Measurements from ENCODE around the gene TRIM15. TPM values are rescaled to one million over a fixed set of nuclear protein-coding genes. Genes with fewer than 3 reads are reported as not detected.

The TRIM15 gene
- total and polyA plus RNA-seq, 2 donors (not counting 3 experiments of a cell fraction or from before 2014, with no cell fraction given), result not detected

DNA sequence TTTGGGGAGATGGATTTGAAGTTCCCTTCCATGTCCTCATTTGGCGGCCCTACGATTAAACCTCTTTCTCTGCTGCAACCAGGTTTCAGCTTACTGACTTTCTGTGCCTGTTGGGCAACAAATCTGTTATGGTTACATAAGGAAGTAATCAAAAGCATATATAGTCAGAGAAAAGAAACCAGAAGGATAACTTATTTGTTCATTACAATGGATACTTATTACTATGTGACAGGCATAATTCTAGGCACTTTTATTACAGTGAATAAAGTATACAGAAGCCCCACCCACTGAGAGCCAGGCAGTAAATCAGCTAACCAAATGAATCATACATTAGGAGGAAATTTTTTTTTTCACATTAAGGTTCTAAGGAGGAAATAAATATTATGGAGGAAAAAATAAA, 40.8 kb upstream of the TRIM15 start:
- TF ChIP-seq, protein P1, sequence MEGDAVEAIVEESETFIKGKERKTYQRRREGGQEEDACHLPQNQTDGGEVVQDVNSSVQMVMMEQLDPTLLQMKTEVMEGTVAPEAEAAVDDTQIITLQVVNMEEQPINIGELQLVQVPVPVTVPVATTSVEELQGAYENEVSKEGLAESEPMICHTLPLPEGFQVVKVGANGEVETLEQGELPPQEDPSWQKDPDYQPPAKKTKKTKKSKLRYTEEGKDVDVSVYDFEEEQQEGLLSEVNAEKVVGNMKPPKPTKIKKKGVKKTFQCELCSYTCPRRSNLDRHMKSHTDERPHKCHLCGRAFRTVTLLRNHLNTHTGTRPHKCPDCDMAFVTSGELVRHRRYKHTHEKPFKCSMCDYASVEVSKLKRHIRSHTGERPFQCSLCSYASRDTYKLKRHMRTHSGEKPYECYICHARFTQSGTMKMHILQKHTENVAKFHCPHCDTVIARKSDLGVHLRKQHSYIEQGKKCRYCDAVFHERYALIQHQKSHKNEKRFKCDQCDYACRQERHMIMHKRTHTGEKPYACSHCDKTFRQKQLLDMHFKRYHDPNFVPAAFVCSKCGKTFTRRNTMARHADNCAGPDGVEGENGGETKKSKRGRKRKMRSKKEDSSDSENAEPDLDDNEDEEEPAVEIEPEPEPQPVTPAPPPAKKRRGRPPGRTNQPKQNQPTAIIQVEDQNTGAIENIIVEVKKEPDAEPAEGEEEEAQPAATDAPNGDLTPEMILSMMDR (IDR thresholded peaks at IDR 0.05; ENCODE audit: extremely low read depth in 1 of 2, insufficient read depth in 1 of 2, low read depth in 1 of 2, low read length in 2 of 2), result no peak
- no peak overlapping the region for H3K4me3 ChIP-seq (replicated peaks in 1 of 3; ENCODE audit: insufficient read depth in 1 of 3, low read depth in 1 of 3, low read length in 3 of 3)
- H3K9ac ChIP-seq (replicated peaks; ENCODE audit: extremely low read depth, insufficient read depth, low read length), result no peak overlapping the region
- ChIA-PET POLR2A (no interaction called here), CTCF (interaction anchor here (0.6 to 2.5 kb wide), 3 partner anchors 9 to 10 kb away, joined by 4 to 13 read pairs (median 5); no protein-coding TSS in a partner anchor)
- DNase-seq (ENCODE audit: low read depth, low spot score) (no peak), FAIRE-seq (no peak)
- no peaks in the 10 kb centered on the region for H4K20me1 ChIP-seq (replicated peaks; ENCODE audit: control insufficient read depth, extremely low read depth, insufficient read depth, low read length)
- H3K27ac ChIP-seq (ENCODE audit: insufficient read depth, low read depth, low read length), result no peak overlapping the region
- H3K79me2 ChIP-seq (ENCODE audit: control insufficient read depth, insufficient read depth, low read length), result no peaks in the 10 kb centered on the region
- H3K4me1 ChIP-seq (ENCODE audit: control insufficient read depth, extremely low read depth, insufficient read depth, low read length), result no peaks in the 10 kb centered on the region
- no peaks in the 10 kb centered on the region for H3K9me1 ChIP-seq (replicated peaks; ENCODE audit: control insufficient read depth, extremely low read depth, insufficient read depth, low read length)
- H2AFZ ChIP-seq (ENCODE audit: low read depth, low read length), result no peak overlapping the region
- no peaks in the 10 kb centered on the region for H3K36me3 ChIP-seq (ENCODE audit: control insufficient read depth in 2 of 2, extremely low read depth in 1 of 2, insufficient read depth in 2 of 2, low read length in 2 of 2)
- peaks cover 24% of the 10 kb centered on the region in 2 experiments for H3K27me3 ChIP-seq (ENCODE audit: control insufficient read depth in 2 of 2, insufficient read depth in 2 of 2, low read length in 2 of 2)
- no peak overlapping the region for H3K4me2 ChIP-seq (ENCODE audit: insufficient read depth, low read length)
- intact Hi-C loops (cut with micrococcal nuclease) (no loop called here), dilution Hi-C loops (cut with MboI; ENCODE audit: extremely low pct_ligation_motif_present, low sequenced_read_pairs) (no loop called here)
- H3K9me3 ChIP-seq (replicated peaks; ENCODE audit: control insufficient read depth, insufficient read depth, low read length), result no peaks in the 10 kb centered on the region
- no TSS peak for BruUV-seq (replicated peaks)

DNA sequence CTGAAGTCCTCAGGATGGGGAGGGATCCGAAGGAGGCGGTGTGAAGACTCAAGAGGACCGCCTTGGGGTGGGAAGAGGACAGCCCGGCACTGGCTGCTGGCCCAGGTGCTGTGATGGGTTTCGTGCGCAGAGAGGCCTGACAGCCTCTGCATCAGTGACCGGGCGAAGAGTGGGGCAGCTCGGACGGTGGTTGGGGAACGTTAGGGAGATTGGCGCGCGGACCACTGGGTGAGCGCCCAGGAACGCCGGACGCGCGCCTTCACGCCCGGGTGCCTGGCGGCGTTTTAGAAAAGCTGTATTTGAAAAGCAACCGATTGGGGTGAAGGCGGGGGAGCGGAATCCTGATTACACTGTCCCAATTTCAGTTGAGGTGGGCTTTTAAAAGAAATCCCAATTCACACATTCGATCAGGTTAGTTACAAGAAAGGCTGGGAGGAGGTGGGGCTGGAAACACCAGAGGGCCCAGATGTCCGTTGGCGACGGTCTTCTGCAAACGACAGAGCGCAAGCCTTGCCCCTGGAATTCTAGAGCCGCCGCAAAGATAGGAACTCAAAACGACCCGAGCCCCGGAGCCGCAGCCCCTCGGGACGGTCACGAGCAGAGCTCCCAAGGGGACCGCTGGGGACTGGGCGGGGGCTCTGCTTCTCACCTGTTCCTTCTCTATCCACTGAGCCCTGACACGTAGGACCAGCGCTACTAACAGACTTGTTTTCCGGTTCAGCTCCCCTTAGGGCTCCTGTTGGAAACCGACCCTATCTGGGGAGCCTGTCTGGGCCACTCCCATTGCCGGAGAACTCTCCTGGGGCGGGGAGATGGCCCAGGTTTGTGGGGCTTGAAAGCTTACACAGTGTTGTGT, 35.9 kb upstream of the TRIM15 start:
- DNase-seq (ENCODE audit: low read depth, low spot score) (no peak), FAIRE-seq (no peak)
- Histone ChIP-seq H3K27ac (ENCODE audit: insufficient read depth, low read depth, low read length) (no peak overlapping the region), H3K4me1 (ENCODE audit: control insufficient read depth, extremely low read depth, insufficient read depth, low read length) (no peaks in the 10 kb centered on the region), H3K4me2 (ENCODE audit: insufficient read depth, low read length) (no peak overlapping the region), H3K9me1 (replicated peaks; ENCODE audit: control insufficient read depth, extremely low read depth, insufficient read depth, low read length) (no peaks in the 10 kb centered on the region), H4K20me1 (replicated peaks; ENCODE audit: control insufficient read depth, extremely low read depth, insufficient read depth, low read length) (no peaks in the 10 kb centered on the region), H3K9me3 (replicated peaks; ENCODE audit: control insufficient read depth, insufficient read depth, low read length) (no peaks in the 10 kb centered on the region), H3K27me3 (ENCODE audit: control insufficient read depth in 2 of 2, insufficient read depth in 2 of 2, low read length in 2 of 2) (peaks cover 51 to 66% of the 10 kb centered on the region in 2 experiments), H3K4me3 (replicated peaks in 1 of 3; ENCODE audit: insufficient read depth in 1 of 3, low read depth in 1 of 3, low read length in 3 of 3) (no peak overlapping the region), H3K36me3 (ENCODE audit: control insufficient read depth in 2 of 2, extremely low read depth in 1 of 2, insufficient read depth in 2 of 2, low read length in 2 of 2) (no peaks in the 10 kb centered on the region), H2AFZ (ENCODE audit: low read depth, low read length) (no peak overlapping the region), H3K79me2 (ENCODE audit: control insufficient read depth, insufficient read depth, low read length) (no peaks in the 10 kb centered on the region), H3K9ac (replicated peaks; ENCODE audit: extremely low read depth, insufficient read depth, low read length) (no peak overlapping the region)
- CTCF ChIA-PET, result interaction anchor here (1.2 to 12.2 kb wide), 3 partner anchors 20 to 279 kb away, joined by 3 to 311 read pairs (median 3); no protein-coding TSS in a partner anchor
- TF ChIP-seq POLR2A (IDR thresholded peaks at IDR 0.05; ENCODE audit: low read depth, low read length) (no peak), EZH2 (IDR thresholded peaks at IDR 0.05; ENCODE audit: borderline replicate concordance, low read depth, low read length, severe bottlenecking) (peak; percentile 38)
- TF ChIP-seq, protein P2, sequence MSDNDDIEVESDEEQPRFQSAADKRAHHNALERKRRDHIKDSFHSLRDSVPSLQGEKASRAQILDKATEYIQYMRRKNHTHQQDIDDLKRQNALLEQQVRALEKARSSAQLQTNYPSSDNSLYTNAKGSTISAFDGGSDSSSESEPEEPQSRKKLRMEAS (IDR thresholded peaks at IDR 0.05; ENCODE audit: insufficient read depth, insufficient read length), result no peak
- intact Hi-C loops (cut with micrococcal nuclease), result no loop called here
- no TSS peak for BruUV-seq (replicated peaks)
- POLR2A ChIA-PET, result no interaction called here
- dilution Hi-C loops (cut with MboI; ENCODE audit: extremely low pct_ligation_motif_present, low sequenced_read_pairs), result no loop called here

Data from endothelial cell of umbilical vein (primary cell).